HEK293 (cell line): Measurements from ENCODE around the gene CHN1.

ENCODE experiments used
- CTCF ChIA-PET: fragments of 350-600 bp; formaldehyde crosslinking; extraction: SDS; loops from one replicate; lab custom pipeline; 2021; ENCODE audit warnings: antibody characterized with exemption; lab: Yijun Ruan, JAX
- POLR2A ChIA-PET: fragments of 300-600 bp; formaldehyde crosslinking; extraction: SDS; loops from one replicate; lab custom pipeline; 2020; ENCODE audit warnings: antibody characterized with exemption, inconsistent platforms; lab: Yijun Ruan, JAX
- H3K27ac ChIP-seq: fragments of 200-500 bp; sonication (Bioruptor generic); 2 replicates; pipeline ENCODE4 v1.5.1; 2014; ENCODE audit warnings: low read depth, low read length, control low read depth, inconsistent platforms; ENCODE audit errors: extremely low read depth
- H3K36me3 ChIP-seq, 2 experiments: fragments of 200-500 bp in 1 of 2; sonication (Bioruptor generic) in 1 of 2; 1 replicate in 1 of 2; 2 replicates in 1 of 2; pipeline ENCODE4 v1.5.1; 2014 to 2017; ENCODE audit warnings: inconsistent platforms in 2 of 2, low read length in 2 of 2; ENCODE audit not compliant: control insufficient read depth in 2 of 2, insufficient read depth in 1 of 2
- H3K4me1 ChIP-seq: fragments of 200-500 bp; sonication (Bioruptor generic); 2 replicates; pipeline ENCODE4 v1.5.1; 2014; ENCODE audit warnings: mild to moderate bottlenecking, low read length, inconsistent platforms; ENCODE audit not compliant: control insufficient read depth, insufficient read depth
- H3K4me3 ChIP-seq: 2 replicates; pipeline ENCODE4 v1.5.1; 2011; ENCODE audit warnings: low read depth, mild to moderate bottlenecking, control low read depth, low read length, moderate library complexity
- H3K9me3 ChIP-seq: fragments of 200-500 bp; sonication (Bioruptor generic); 2 replicates; pipeline ENCODE4 v1.5.1; 2014; ENCODE audit warnings: low read depth, low read length, inconsistent platforms; ENCODE audit not compliant: control insufficient read depth, insufficient read depth
- KLF8 ChIP-seq: fragments of 450-650 bp; formaldehyde crosslinking; IDR thresholded peaks from 2 replicates; pipeline ENCODE4 v1.5.1; 2016; ENCODE audit warnings: missing biosample characterization, missing genetic modification characterization
- MEIS1 ChIP-seq: sonication (generic); formaldehyde crosslinking; IDR thresholded peaks from 2 replicates; pipeline ENCODE4 v1.8.1; 2022; ENCODE audit warnings: missing genetic modification reagents, mild to moderate bottlenecking, borderline replicate concordance
- SCRT2 ChIP-seq: fragments of 450-650 bp; formaldehyde crosslinking; IDR thresholded peaks from 2 replicates; pipeline ENCODE4 v1.5.1; 2016; ENCODE audit warnings: missing biosample characterization, missing genetic modification characterization
- WT1 ChIP-seq: fragments of 450-650 bp; formaldehyde crosslinking; IDR thresholded peaks from 2 replicates; pipeline ENCODE4 v1.5.1; 2016; ENCODE audit warnings: missing biosample characterization, missing genetic modification characterization
- ZNF112 ChIP-seq: fragments of 450-650 bp; formaldehyde crosslinking; IDR thresholded peaks from 2 replicates; pipeline ENCODE4 v1.5.0; 2017; ENCODE audit warnings: missing biosample characterization, missing genetic modification characterization
- ZNF138 ChIP-seq: fragments of 450-650 bp; formaldehyde crosslinking; IDR thresholded peaks from 2 replicates; pipeline ENCODE4 v1.5.1; 2016; ENCODE audit warnings: missing biosample characterization, missing genetic modification characterization, borderline replicate concordance
- ZNF169 ChIP-seq: fragments of 450-650 bp; formaldehyde crosslinking; IDR thresholded peaks from 2 replicates; pipeline ENCODE4 v1.5.1; 2016; ENCODE audit warnings: missing biosample characterization, missing genetic modification characterization
- ZNF24 ChIP-seq: fragments of 450-650 bp; formaldehyde crosslinking; IDR thresholded peaks from 2 replicates; pipeline ENCODE4 v1.5.1; 2016; ENCODE audit warnings: missing biosample characterization, missing genetic modification characterization
- ZNF248 ChIP-seq: fragments of 450-650 bp; formaldehyde crosslinking; IDR thresholded peaks from 2 replicates; pipeline ENCODE4 v1.5.1; 2017; ENCODE audit warnings: missing biosample characterization, missing genetic modification characterization
- ZNF510 ChIP-seq: fragments of 450-650 bp; formaldehyde crosslinking; IDR thresholded peaks from 2 replicates; pipeline ENCODE4 v1.5.1; 2018; ENCODE audit warnings: mild to moderate bottlenecking, missing genetic modification characterization, missing biosample characterization; ENCODE audit not compliant: insufficient replicate concordance
- ZNF555 ChIP-seq: fragments of 450-650 bp; formaldehyde crosslinking; conservative IDR thresholded peaks from 2 replicates; pipeline ENCODE4 v1.5.1; 2017; ENCODE audit warnings: missing biosample characterization, mild to moderate bottlenecking, missing genetic modification characterization, inconsistent platforms
- ZNF596 ChIP-seq: fragments of 450-650 bp; IDR thresholded peaks from 2 replicates; pipeline ENCODE4 v1.5.0; 2018; ENCODE audit warnings: missing biosample characterization, mild to moderate bottlenecking, missing genetic modification characterization, moderate library complexity
- ZNF621 ChIP-seq: fragments of 450-650 bp; formaldehyde crosslinking; IDR thresholded peaks from 2 replicates; pipeline ENCODE4 v1.5.1; 2017; ENCODE audit warnings: missing biosample characterization, missing genetic modification characterization
- ZNF76 ChIP-seq: fragments of 450-650 bp; formaldehyde crosslinking; IDR thresholded peaks from 2 replicates; pipeline ENCODE4; 2016; ENCODE audit warnings: low read depth, missing biosample characterization, missing genetic modification characterization, borderline replicate concordance
- ZNF768 ChIP-seq: fragments of 450-650 bp; formaldehyde crosslinking; IDR thresholded peaks from 2 replicates; pipeline ENCODE4 v1.5.1; 2018; ENCODE audit warnings: missing biosample characterization, mild to moderate bottlenecking, missing genetic modification characterization
- ZNF785 ChIP-seq: fragments of 450-650 bp; formaldehyde crosslinking; IDR thresholded peaks from 2 replicates; pipeline ENCODE4 v1.5.1; 2016; ENCODE audit warnings: missing biosample characterization, missing genetic modification characterization
- ZNF843 ChIP-seq: fragments of 450-650 bp; formaldehyde crosslinking; IDR thresholded peaks from 2 replicates; pipeline ENCODE4 v1.5.1; 2016; ENCODE audit warnings: missing biosample characterization, missing genetic modification characterization
- ZSCAN16 ChIP-seq: fragments of 450-650 bp; formaldehyde crosslinking; IDR thresholded peaks from 2 replicates; pipeline ENCODE4 v1.5.1; 2016; ENCODE audit warnings: missing biosample characterization, missing genetic modification characterization
- TF ChIP-seq, protein P1 (sequence below): fragments of 450-650 bp; formaldehyde crosslinking; IDR thresholded peaks from 2 replicates; pipeline ENCODE4 v1.5.1; 2016; ENCODE audit warnings: missing biosample characterization, missing genetic modification characterization
- TF ChIP-seq, protein P2 (sequence below): fragments of 450-650 bp; formaldehyde crosslinking; IDR thresholded peaks from 2 replicates; pipeline ENCODE4 v1.5.1; 2016; ENCODE audit warnings: missing biosample characterization, missing genetic modification characterization, low read depth

CHN1 gene

GRCh38 chr2:174970092-174970491 lies 35.1 kb downstream of the CHN1 start:
- no peak for TF ChIP-seq WT1 (tag by site-specific recombination)
- no peak for TF ChIP-seq ZNF843 (tag by site-specific recombination)
- no peak for TF ChIP-seq ZNF510
- no peak for TF ChIP-seq ZNF24 (tag by site-specific recombination)
- no peak for TF ChIP-seq ZNF76 (tag by site-specific recombination)
- TF ChIP-seq SCRT2, result no peak
- TF ChIP-seq ZNF112 (tag by site-specific recombination), result no peak
- no peak for TF ChIP-seq ZSCAN16 (tag by site-specific recombination)
- TF ChIP-seq, protein P1, sequence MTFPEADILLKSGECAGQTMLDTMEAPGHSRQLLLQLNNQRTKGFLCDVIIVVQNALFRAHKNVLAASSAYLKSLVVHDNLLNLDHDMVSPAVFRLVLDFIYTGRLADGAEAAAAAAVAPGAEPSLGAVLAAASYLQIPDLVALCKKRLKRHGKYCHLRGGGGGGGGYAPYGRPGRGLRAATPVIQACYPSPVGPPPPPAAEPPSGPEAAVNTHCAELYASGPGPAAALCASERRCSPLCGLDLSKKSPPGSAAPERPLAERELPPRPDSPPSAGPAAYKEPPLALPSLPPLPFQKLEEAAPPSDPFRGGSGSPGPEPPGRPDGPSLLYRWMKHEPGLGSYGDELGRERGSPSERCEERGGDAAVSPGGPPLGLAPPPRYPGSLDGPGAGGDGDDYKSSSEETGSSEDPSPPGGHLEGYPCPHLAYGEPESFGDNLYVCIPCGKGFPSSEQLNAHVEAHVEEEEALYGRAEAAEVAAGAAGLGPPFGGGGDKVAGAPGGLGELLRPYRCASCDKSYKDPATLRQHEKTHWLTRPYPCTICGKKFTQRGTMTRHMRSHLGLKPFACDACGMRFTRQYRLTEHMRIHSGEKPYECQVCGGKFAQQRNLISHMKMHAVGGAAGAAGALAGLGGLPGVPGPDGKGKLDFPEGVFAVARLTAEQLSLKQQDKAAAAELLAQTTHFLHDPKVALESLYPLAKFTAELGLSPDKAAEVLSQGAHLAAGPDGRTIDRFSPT (tag by site-specific recombination), result no peak
- TF ChIP-seq ZNF169 (tag by site-specific recombination), result no peak
- H3K4me3 ChIP-seq, result no peak overlapping the region
- H3K9me3 ChIP-seq, result no peaks in the 10 kb centered on the region
- POLR2A ChIA-PET, result interaction anchor here (1.0 kb wide), 1 partner anchor 271 kb away, joined by 3 read pairs; no protein-coding TSS in a partner anchor
- peaks cover 20% of the 10 kb centered on the region for H3K4me1 ChIP-seq
- CTCF ChIA-PET, result interaction anchor here (0.6 to 1.8 kb wide), 4 partner anchors 10 to 560 kb away, joined by 3 to 8 read pairs (median 4); no protein-coding TSS in a partner anchor
- H3K36me3 ChIP-seq, result no peaks in the 10 kb centered on the region
- H3K27ac ChIP-seq, result no peak overlapping the region

DNA sequence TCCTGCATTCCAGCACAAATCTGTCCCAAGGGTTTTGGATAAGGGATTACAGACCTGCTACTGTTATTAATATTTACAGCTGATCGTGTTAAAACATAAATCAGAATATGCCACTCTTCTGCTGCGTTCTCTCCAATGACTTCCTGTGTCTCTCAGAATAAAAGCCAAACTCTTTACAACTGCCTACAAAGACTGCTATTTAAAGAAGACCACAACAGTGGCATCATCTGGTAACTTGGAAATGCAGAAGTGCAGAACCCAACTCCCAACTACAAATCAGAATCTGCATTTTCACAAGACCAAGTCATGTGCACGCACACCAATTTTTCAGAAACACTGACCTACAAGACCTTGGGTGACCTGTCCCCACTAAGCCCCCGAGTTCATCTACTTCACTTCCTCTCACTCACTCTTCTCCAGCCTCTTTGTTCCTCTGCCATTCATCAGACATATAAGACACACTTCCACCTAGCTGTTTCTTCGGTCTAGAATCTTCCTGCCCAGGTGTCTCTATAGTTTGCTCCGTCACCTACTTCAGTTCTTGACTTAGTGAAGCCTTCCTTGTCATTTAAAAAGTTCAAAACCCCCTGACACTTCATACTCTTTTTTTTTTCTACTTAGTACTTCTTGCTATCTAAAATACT lies 36.0 kb downstream of the CHN1 start:
- CTCF ChIA-PET, result interaction anchor here (0.6 to 1.8 kb wide), 5 partner anchors 10 to 215 kb away, joined by 3 to 8 read pairs (median 3); no protein-coding TSS in a partner anchor
- POLR2A ChIA-PET, result no interaction called here
- Histone ChIP-seq H3K4me1 (peaks cover 26% of the 10 kb centered on the region), H3K27ac (no peak overlapping the region), H3K9me3 (no peaks in the 10 kb centered on the region), H3K4me3 (no peak overlapping the region), H3K36me3 (no peaks in the 10 kb centered on the region)
- TF ChIP-seq, protein P2, sequence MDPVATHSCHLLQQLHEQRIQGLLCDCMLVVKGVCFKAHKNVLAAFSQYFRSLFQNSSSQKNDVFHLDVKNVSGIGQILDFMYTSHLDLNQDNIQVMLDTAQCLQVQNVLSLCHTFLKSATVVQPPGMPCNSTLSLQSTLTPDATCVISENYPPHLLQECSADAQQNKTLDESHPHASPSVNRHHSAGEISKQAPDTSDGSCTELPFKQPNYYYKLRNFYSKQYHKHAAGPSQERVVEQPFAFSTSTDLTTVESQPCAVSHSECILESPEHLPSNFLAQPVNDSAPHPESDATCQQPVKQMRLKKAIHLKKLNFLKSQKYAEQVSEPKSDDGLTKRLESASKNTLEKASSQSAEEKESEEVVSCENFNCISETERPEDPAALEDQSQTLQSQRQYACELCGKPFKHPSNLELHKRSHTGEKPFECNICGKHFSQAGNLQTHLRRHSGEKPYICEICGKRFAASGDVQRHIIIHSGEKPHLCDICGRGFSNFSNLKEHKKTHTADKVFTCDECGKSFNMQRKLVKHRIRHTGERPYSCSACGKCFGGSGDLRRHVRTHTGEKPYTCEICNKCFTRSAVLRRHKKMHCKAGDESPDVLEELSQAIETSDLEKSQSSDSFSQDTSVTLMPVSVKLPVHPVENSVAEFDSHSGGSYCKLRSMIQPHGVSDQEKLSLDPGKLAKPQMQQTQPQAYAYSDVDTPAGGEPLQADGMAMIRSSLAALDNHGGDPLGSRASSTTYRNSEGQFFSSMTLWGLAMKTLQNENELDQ, result no peak
- TF ChIP-seq KLF8 (tag by site-specific recombination), result no peak
- TF ChIP-seq ZNF596 (tag by site-specific recombination), result no peak
- TF ChIP-seq ZNF248 (tag by site-specific recombination), result no peak
- TF ChIP-seq ZNF138 (tag by site-specific recombination), result no peak
- no peak for TF ChIP-seq MEIS1 (CRISPR knock-in tag)
- no peak for TF ChIP-seq ZNF621 (tag by site-specific recombination)
- TF ChIP-seq ZNF555 (tag by site-specific recombination), result no peak
- no peak for TF ChIP-seq ZNF768 (tag by site-specific recombination)
- TF ChIP-seq ZNF785 (tag by site-specific recombination), result no peak
